Activated CD4-positive, CD25-positive, alpha-beta regulatory T cell treated with anti-CD3 and anti-CD28 coated beads, Interleukin-2, amount 50 U/mL, for 16 hours (primary cell): ENCODE measurements around the gene FNTB.
"Not testable (repeated sequence)": the region's sequence is repeated elsewhere in the genome, so short reads cannot be mapped to it uniquely, and the experiment has no call there.

Experiments used
- DNase-seq: peaks from one replicate; pipeline ENCODE4 v3.0.0-alpha.2; 2020; ENCODE audit warnings: low read depth, low spot score

FNTB gene

GRCh38 chr14:65012353-65012752, 25.7 kb downstream of the FNTB start:
- DNase-seq: no peak

DNA sequence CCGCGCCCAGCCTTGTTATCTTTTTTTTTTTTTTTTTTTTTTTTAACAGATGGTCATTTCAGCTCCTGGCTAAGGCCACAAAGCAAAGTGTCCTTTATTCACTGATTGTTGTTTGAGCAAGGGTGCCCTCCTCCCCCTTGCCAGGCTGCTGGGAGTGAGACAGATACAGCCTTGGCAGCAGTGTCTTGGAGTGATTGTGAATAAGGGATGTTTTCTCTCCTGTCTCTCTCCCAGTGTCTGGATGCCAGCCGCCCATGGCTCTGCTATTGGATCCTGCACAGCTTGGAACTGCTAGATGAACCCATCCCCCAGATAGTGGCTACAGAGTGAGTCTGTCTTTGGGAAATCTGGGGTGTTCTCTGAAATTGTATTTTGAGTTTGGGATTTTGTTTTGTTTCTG, 28.7 kb downstream of the FNTB start:
- no peak for DNase-seq

GRCh38 chr14:65016471-65016870, 29.8 kb downstream of the FNTB start:
- DNase-seq: no peak

- no peak for DNase-seq
Observed at GRCh38 chr14:65019944-65020566, 33.4 kb downstream of the FNTB start.

GRCh38 chr14:65024957-65025356, 38.3 kb downstream of the FNTB start:
- DNase-seq: no peak

DNA sequence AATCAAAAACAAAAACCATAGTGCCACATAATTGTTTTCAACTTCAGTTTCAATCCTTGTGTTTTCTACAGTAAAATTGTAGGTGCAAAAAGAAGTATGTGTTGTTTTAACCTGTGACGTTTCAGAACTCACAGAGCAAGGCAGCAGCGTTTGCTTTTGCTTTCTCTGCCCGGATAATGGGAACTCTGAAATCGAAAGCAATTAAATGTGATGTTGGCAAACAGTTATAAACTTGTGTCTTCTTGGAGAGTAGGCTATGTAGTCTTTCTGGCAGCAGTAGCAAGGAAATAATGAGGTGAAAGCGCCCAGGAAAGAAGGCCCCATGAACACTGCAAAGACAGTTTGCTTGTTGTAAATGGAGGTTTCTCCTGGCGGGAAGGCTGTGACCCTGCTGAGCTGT, 39.1 kb downstream of the FNTB start:
- no peak for DNase-seq

- DNase-seq: no peak
Observed at GRCh38 chr14:65026526-65026925, 39.8 kb downstream of the FNTB start.

DNA sequence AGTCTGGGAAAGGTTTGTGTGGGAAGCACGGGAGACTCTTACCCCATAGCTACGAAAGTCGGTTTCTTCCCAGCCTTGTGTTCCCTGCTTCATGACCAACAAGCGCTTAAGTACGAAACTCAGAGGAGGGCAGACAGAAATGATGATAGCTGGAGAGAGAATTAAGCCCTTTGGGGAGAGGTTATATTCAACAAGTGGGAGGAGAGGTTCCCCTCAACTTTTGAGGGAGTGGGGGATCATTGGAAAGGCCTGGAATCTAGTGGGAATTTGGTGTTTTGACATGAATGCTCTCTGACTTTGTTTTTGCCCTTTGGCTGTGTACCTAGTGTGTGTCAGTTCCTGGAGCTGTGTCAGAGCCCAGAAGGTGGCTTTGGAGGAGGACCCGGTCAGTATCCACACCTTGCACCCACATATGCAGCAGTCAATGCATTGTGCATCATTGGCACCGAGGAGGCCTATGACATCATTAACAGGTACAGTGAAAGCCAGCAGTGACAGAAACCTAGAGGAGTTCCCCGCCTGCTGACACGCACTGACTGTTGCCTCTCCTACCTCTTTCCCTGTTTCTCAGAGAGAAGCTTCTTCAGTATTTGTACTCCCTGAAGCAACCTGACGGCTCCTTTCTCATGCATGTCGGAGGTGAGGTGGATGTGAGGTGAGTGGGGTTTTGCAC, 40.6 kb downstream of the FNTB start:
- DNase-seq: no peak

GRCh38 chr14:65028937-65029336, 42.2 kb downstream of the FNTB start:
- DNase-seq: no peak

GRCh38 chr14:65031321-65031720, 44.6 kb downstream of the FNTB start:
- not testable (repeated sequence) for DNase-seq

DNA sequence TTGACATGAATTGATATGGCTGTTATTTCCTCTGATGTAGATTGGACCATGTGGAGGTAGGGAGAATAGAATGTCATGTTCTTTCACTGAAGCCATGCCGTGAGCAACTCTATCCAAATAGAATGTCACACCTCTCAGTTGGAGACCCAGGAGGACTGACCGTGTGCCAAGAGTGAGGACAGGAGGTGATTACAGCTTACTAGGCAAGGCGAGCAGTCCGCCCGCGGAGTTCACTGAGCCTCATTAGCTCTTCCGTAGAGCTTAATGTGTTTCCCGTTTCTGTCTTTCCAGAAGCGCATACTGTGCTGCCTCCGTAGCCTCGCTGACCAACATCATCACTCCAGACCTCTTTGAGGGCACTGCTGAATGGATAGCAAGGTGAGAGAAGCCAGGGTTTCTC, 45.6 kb downstream of the FNTB start:
- DNase-seq: no peak

GRCh38 chr14:65033181-65033580, 46.5 kb downstream of the FNTB start:
- no peak for DNase-seq

DNA sequence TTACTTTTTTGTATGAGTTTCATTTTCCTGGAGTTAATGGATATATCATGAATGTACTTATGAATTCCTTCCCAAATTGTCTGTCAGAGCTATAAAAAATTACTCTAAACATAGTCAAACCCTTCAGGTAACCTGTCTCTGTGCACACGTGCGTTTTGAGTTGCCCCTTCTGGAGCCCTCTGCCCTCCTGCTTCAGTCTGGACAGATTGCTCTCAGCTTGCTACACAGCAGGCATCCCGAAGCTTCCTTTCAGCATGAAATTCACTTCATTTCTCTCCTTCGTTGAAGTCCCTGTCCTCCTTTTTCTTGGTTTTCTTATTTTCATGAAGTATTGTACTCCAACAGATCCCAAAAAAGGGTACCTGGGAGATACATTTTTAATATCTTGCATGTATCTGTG, 47.3 kb downstream of the FNTB start:
- no peak for DNase-seq

GRCh38 chr14:65035049-65035448, 48.4 kb downstream of the FNTB start:
- no peak for DNase-seq

- DNase-seq: no peak
Observed at GRCh38 chr14:65038966-65039365, 52.3 kb downstream of the FNTB start.

GRCh38 chr14:65040666-65041433, 54.2 kb downstream of the FNTB start:
- DNase-seq: no peak

DNA sequence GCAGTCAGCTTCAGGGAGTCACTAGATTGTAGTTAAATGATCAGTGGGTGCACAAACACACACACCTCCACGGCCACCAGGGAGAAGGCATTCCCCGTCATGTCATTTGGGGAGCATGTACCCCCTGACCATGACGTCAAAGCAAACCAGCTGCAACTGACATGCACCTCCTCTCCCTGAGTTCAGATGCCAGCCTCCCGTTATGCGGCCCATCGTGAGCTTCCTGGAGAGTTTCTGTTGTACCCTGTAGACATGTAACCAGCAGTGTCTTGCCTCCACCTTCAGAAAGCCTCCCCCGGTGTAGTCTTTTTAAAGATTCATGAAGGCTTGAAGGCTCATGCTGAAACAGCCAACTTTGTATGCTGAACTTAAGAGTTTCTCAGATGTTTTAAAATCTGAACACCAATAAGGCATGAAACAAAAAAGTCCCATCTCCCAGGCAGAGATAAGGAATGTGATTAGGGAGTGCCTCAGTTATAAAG, 54.8 kb downstream of the FNTB start:
- no peak for DNase-seq

DNA sequence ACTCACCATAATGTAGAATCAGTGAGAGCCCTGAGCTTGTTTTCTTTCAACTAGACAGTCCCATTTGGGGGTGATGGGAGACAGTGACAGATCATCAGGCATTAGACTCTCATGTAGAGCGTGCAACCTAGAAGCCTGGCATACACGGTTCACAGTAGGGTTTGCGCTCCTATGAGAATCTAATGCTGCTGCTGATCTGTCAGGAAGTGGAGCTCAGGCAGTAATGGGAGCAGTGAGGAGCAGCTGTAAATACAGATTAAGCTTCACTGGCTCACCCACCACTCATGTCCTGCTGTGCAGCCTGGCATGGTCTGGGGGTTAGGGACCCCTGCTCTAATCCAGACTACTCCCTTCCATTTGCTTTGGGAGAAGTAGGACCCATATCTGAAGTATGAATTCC, 55.6 kb downstream of the FNTB start:
- no peak for DNase-seq

- DNase-seq: no peak
Observed at GRCh38 chr14:65042731-65043372, 56.2 kb downstream of the FNTB start.

GRCh38 chr14:65043893-65044595, 57.3 kb downstream of the FNTB start:
- DNase-seq: no peak

- no peak for DNase-seq
Observed at GRCh38 chr14:65044596-65044959, 57.9 kb downstream of the FNTB start.

- DNase-seq: no peak
Observed at GRCh38 chr14:65045006-65045405, 58.3 kb downstream of the FNTB start.
